Mucosa of gallbladder (tissue), 1 donor: ENCODE results near the gene CRYBA4. TPM values are rescaled to one million over a fixed set of nuclear protein-coding genes. Genes with fewer than 3 reads are reported as not detected.

Experiments
- DNase-seq: peaks from one replicate; pipeline ENCODE4 v3.0.0-alpha.2; 2020; ENCODE audit warnings: low spot score
- total RNA-seq: library from RNA; stranded (reverse); gene quantifications from one replicate; pipeline ENCODE4 v1.2.1, GENCODE V29; 2021
- donor health status: DM: no; HTN: no; CAD: no.

The CRYBA4 gene
- not detected for total RNA-seq

DNA sequence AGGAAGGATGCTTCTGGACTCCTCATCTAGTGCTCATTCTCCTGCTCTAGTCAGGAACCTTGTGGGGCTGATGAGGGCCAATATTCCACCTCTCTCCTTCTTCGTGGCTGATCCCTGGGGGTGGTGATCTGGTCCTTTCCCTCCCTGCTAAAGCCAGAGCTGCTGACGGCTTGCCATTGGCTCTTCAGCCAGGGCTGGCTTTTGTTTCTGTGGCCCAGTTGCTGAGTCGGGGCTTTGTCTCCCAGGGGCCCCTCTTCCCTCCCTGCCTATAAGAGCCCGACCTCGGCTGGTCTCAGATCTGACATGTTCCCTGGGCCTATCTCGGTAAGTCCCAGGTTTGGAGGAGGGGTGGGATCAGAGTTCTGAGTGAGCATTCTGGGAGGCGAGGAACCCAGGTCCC, at the start of gene CRYBA4:
TSS of gene CRYBA4 (plus strand) at position 301 of the 400 bp plus-strand sequence. CDS start 634 bp downstream, outside the sequence.
- no peak for DNase-seq

DNA sequence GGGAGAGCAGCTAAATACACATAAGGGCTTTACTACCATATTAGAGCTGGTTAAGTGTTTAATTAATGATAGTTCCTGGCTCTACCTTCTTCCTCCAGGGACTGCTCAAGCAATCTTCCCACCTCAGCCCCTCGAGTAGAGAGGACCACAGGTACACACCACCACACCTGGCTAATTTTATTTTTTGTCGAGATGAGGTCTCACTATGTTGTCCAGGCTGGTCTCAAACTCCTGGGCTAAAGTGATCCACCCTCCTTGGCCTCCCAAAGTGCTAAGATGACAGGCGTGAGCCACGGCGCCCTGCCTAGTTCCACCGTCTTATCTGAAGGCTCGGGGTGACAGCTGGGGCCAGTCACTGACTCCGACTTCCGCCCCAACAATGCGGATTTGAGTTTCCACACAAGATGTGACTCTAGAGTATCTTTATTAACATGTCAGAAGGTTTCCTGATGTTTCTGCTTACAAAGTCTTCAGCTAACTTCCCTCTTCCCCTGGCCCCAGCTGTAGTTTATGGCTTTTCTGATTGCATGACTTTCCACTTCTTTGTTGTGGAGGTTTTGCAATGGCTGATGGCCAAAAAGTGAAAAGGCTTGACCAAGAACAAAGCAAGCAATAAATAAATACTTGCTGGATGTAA, 48.6 kb upstream of the CRYBA4 start:
- peak; percentile 51 for DNase-seq

DNA sequence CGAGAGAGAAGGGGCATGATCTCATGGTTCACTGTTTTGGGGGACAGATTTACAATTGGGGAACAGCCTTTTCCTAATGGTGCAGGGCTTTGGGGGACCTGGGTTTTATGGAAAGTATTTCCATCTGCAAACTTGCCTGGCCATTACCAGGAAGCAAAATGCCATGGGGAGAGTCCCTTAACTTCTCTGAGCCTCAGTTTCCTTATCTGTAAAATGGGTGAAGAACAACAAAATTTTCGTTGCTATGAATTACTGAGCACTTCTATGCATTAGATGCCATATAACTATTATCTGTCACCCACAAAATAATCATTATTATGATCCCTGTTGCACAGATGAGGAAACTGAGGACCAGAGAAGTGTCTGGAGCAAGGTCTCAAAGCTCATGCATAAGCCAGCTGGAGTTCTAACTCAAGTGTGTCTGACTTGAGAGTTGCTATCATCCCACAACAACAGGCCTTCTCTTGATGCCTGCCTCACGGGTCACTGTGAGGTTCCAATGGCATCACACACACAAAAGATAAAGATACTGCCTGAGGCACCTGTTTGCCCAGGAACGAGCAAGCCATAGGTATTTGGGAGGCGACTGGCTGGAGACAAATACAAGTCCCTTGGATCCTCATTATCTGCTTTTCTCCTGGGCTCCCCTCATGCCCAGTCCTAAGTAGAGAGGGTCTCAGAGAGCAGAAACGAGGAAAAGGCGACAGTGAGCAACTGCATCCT, 47.6 kb upstream of the CRYBA4 start:
- no peak for DNase-seq

DNA sequence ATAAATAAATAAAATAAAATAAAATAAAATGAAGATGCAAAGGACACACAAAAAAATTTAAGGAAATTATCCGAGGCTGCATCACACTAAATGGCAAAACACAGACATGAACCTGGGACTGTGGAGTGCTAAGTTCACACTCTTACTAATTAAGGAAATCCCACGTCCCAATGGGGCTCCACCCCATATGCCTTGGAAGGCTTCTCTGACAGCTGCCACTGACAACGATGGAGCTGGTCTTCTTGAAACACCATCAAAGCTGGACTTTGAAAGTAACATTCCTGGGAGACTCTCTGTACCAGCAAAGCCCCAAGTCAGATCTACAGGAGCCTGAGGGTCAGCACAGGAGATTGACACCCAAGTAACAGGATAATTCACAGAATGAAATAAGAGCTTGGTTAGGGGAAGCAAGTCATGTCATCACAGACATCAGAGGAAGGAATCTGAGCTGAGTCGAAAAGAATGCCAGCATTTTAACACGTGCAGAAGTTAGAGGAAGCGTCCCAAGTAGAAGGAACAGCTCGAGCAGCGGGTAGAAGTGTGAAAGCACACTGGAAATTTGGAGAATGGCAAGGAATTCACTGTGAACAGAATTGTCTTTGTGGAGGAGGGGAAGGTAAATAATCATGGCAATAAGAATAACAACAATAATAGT, 45.6 kb upstream of the CRYBA4 start:
- no peak for DNase-seq

DNA sequence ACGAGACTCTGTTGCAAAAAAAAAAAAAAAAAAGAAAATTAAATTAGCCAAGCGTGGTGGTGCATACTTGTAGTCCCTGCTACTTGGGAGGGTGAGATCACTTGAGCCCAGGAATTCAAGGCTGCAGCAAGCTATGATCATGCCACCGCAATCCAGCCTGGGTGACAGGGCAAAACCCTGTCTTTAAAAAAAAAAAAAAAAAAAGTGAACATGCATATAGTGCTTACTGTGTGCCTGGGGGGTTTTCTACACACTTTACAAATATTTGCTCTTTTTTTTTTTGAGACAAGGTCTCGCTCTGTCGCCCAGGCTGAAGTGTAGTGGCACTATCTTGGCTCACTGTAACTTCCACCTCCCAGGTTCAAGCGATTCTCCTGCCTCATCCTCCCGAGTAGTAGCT, 44.7 kb upstream of the CRYBA4 start:
- no peak for DNase-seq

DNA sequence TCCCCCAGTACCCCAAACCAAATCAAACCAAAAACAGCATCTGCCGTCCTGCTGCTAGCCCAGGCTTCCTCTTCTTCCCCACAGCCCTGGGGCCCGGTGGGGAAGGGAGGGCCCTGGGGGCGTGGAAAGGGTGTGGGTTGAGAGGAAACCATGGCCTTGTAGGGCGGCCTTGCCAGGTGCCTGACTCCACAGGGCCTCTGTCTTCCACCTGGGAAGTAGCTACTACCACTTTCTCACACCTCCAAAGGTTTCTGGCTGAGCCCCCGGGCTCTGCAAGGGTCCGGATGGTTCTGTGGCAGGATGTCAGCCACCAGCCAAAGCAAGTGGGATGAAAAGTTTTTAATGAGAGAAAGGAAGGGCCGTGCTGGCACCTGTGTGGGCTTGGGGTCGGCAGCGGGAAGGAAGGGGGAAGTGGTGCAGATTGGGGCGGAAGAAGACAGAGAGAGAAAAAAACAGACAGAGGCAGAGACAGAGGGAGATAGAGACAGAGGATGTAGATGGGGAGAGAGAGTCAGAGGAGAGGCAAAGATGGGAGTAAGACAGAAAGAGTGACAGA, 42.4 kb upstream of the CRYBA4 start:
- no peak for DNase-seq

DNA sequence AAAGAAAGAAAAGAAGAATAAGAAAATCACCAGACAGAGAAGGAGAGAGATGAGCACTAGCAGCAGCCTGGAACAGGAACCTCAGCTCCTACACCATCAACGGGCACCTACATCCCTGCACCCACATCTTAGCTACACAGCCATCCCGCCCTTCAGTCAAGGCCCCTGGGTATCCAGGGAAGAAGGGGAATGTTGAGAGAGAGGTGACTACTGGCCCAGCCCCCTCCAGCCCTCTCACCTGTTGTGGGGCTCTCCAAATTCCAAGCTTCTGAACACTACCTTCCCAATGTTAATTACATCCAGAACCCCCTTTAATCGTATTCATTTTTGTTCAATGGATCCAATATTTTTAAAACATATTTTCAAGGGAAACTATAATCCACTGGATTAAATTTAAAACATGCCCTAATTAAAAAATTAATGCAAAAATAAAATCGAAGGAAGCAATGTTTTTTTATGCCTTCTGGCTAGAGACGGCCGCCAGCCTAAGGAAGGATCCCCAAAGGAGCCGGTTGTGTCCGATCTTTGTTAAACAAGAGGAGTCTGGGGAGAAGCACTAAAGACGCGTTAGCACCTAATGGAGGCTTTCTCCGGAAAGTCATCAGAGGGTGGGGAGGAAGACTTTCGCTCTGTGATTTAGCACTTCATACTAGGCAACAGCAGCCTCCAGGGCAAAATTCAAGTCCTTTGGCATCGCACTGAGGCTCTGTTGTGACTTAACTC, 41.4 kb upstream of the CRYBA4 start:
- DNase-seq = no peak

DNA sequence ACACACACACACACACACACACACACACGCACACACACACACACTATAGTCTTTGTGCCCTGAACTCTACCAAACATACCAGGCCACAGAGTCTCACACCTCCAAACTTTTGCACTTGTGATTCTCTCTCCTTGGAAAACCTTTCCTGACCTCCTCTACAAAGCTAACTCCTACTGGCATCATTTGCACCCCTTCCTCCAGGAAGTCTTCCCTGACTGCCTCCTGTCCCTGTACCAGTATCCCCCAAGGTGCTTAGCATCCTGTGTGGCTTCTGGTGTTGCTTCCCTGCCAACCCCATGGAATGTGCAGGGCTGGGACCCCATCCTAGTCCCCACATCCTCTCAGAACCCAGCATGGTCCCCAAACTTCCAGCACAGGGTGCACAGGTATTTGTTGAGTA, 40.7 kb upstream of the CRYBA4 start:
- no peak for DNase-seq

DNA sequence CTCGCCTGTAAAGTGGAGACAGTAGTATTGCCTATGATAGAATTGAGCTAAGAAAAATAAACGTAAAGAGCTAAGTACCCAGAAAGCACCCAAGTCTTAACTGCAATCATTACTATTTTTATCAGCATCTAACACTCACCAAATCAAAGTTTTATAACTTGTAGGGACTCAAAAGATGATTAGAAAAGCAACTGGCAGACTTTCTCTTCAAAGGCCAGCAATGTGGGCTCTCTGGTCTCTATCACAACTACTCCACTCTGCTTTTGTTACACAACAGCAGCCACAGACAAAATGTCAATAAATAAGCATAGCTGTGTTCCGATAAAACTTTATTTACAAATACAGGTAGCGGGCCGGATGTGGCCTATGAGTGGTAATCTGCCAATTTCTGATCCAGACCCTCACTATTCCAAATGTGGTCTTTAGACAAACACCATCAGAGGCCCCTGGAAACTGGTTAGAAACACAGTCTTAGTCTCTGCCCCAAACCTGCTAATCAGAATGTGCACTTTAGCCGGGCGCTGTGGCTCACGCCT, 40.1 kb upstream of the CRYBA4 start:
- DNase-seq = no peak

DNA sequence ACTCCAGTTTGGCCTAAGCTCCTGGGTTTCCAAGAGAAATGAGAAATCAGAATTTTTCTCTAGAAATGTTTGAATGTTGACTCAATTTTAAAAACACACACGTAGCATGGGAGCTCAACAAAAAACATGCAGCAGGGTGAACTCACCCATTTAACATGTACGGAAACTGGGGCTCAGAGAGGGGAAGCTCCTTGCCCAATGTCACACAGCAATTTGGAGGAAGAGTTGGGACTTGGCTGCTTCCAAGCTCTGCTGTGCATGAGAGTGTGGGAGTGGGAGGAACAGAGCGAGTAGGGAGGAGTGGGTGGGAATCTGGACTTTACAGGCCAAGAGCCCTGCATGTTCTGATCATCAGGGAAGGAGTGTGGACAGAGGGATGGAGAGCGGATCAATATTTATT, 37.8 kb upstream of the CRYBA4 start:
- DNase-seq = no peak

DNA sequence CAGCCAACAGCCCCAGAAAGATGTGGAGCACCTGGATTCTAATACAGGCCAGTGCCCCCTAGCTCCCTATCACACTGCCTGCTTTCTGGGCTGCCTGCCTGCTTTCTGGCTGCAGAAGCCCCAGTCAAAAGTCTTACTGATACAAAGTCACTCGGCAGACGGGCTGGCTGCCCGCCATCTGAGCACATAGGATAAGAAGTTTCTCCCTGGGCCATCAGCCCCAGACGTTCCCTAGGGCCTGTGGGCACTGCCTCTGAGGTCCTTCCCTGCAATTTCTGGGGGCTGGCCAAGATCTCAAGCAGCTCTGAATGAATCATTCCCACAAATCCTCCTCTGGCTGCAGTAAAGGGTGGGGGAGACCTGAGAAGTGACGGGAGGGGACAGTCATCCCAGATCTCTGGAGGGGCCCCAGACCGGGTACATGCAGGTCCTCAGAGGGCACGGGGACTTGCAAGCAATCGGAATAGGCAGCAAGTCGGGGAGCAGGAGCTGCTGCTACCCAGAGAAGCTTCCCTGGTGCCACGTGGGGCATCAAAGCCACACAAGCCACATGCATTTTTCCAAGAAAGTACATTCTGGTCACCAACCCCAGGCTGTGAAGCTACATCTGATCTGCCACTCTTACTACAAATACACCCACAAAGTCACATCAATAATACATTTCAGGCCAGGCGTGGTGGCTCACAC, 36.5 kb upstream of the CRYBA4 start:
- peak; percentile 25 for DNase-seq

DNA sequence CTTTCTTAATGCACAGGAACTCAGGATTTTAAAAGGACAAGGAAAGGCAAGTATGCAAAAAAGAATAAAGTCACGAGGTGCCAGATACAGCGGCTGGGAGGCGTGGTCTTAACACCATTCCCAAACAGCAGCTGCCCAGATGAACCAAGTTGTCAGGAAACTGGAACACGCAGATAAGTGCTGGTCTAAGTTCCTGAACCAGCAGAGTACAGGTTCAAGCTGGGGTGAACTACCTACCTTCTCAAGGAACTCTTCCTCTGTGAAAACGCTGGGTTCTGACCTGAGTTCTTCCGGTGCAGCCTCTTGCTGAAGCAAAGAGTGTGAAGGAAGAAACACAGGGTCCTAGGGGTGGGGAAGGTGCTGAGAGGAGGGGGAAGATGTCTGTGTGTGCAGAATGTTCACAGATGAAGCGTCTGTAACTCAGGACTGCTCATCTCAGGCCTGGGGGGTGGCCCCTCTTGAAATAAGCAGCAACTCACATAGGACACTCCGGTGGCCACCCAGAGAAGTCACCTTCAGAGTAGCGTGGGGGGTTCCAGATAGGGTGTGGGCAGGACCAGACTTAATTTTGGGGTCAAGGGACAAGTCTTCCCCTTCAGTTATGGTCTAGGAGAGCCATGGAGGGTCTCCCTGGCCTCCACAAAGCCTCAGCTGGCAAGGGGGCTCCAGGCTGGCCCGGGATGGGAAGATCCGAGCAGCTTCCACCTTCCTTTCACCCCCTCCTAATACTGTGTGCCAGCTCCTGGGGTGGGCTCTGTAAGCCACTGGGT, 35.0 kb upstream of the CRYBA4 start:
- DNase-seq = no peak

DNA sequence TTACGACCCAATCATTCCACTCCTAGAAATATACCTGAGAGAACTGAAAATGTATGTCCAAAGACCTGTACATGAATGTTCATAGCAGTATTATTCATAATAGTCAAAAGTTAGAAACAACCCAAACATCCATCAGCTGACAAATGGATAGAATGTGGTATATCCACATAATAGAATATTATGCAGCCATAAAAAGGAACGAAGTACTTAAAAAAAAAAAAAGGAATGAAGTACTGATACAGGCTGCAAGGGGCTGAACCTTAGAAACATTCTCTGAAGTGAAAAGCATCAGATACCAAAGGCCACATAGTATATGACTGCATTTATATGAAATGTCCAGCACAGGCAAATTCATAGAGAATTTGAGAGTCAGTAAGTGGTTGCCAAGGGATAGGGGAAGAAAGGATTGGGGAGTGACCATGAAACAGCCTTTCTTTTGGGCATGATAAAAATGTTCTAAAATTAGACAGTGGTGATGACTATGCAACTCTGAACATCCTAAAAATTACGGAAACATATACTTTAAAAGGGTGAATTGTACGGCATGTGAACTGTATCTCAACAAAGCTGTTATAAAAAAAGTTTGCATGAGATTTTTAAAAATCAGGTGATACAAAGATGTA, 33.7 kb upstream of the CRYBA4 start:
- no peak for DNase-seq

DNA sequence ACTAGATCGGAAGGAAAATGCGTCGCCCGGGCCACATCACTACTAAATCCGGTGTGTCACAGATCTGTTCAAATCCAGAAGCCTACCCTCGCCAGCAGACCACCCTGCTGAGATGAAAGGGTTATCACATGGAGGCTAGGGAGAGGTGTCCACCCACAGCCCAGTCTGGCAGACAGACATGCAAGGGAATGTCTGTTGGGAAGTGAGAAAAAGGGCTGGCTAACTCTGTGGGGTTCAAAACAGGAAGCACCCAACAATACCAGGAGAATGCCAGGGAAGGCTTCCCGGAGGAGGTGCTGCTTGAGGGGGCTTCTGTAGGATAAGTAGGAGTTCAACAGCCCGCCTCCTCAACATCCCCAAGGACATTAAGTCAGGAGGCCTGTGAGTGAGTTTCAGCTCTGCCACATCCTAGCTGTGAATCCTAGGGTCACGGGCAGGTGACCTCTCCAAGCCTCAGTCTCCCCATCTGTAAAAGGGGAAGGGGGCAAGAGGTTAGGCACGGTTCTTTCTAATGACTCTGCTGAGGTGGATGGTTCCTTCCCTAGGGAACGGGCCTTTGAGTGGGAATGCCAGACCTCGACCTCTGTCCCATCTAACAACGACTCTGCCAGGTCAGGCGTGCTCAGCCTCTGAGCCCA, 32.9 kb upstream of the CRYBA4 start:
- DNase-seq = no peak

DNA sequence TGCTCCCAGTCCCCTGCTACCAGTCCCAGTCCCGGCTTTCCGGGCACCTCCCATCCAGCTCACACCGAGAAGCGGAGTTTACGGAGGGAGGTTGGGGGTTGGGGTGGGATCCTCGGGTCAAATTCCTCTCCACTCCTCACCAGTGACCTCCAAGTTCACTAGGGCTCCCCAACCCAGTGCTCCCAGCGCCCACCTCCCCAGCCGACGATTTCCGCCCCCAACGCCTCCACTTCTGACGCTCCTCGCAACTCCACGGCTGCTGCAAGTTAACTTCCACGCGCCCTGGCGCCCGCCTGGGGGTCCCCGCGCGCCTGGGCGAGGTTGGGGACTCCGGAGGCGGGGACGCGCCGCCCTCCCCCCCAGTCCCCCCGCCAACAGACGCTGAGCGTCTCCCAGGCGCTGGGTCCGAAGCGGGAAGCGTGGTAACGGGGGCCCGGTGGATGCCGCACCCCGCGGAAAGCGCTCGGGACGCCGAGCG, 32.4 kb upstream of the CRYBA4 start:
- DNase-seq = peak; percentile 14

DNA sequence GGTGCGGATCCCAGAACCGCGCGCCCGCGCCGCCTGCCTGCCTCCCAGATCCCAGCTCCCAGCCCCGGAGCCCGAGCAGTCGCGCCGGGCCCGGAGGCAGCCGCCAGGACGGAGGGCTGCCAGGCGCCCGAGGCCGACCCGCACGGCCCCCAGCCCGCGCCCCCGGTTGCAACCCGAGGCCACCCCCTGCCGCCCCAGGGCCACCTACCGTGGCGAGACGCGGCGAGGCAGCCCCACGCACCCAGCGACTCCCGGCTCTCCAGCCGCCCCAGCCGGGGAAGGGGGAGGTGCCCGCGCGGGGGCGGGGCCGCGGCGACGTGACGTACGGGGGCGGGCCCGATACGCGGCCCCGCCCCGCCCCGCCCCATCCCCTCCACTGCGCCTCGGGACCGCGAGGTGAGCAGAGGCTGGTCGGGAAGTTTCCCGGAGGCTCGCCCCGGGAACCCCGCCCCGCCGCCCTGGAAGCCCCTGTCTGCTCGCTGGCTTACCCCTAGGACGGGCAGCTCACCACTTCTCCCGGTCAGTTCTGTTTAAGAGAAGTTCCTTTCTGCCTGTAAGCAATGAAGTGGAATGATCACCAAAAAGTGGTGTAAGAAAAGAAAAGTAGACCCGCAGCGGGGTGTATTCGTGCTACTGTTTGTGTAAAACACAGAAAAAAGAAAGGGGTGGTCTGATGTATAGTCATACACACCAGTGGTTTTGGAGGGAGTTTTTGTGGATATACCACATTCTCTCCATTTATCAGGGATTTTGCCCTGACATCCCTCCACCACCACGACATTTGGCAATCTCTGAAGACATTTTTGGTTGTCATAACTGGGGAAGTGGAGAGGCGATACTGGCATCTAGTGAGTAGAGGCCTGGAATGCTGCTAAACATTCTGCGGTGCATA, 31.7 kb upstream of the CRYBA4 start, which contains the start of gene TPST2:
TSS of gene TPST2 (minus strand) at position 288 of the 892 bp plus-strand sequence. CDS start 48,502 bp downstream, outside the sequence.
- DNase-seq = peak; percentile 77

DNA sequence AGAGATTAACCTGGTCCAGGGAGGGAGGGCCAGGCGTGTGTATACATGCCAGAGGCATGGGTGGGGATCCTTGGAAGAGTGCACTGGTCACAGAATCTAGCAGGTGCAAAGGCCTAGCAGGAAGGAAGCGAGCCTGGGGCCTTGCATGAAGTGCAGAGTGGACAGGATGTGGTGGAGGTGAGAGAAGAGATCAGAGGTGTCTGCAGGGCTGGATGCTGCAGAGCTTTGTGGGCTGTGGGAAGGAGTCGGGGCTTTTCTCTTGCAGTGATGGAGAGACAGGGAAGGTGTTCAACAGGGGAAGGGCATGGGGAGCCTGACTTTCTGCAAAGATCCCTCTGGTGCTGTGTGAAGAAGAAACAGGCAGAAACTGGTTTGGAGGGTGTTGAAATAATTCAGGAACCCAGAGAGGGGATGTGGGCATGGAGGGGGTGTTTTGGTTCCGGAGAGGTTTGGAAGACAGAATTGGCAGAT, 29.3 kb upstream of the CRYBA4 start:
- DNase-seq = peak; percentile 74

DNA sequence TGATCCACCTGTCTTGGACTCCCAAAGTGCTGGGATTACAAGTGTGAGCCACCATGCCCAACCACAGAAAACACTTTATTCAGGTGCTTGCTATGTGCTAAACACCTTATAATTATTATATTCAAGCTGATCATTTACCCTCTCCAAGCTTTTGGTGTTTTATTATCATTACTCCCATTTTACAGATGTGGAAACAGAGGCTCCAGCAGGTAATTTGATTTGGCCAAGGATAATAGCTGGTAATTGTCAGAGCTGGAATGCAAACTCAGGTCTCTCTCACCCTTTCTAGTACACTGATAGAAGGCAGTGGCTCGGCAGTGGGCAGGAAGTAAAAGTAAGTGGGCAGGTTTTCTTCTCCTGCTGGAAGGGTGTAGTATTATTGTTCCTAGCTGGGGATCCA, 28.0 kb upstream of the CRYBA4 start:
- no peak for DNase-seq
